GM08714 (cell line): ENCODE results near the gene FITM1.

ENCODE experiments used
- H3K4me3 ChIP-seq: fragments of 200-500 bp; sonication (Bioruptor generic); 2 replicates; pipeline ENCODE4 v1.5.1; 2014; ENCODE audit warnings: mild to moderate bottlenecking, low read length, inconsistent platforms
- ZNF274 ChIP-seq: IDR thresholded peaks from 2 replicates; pipeline ENCODE4 v1.6.1; 2012; ENCODE audit warnings: mild to moderate bottlenecking, low read depth, low read length

FITM1 gene

DNA sequence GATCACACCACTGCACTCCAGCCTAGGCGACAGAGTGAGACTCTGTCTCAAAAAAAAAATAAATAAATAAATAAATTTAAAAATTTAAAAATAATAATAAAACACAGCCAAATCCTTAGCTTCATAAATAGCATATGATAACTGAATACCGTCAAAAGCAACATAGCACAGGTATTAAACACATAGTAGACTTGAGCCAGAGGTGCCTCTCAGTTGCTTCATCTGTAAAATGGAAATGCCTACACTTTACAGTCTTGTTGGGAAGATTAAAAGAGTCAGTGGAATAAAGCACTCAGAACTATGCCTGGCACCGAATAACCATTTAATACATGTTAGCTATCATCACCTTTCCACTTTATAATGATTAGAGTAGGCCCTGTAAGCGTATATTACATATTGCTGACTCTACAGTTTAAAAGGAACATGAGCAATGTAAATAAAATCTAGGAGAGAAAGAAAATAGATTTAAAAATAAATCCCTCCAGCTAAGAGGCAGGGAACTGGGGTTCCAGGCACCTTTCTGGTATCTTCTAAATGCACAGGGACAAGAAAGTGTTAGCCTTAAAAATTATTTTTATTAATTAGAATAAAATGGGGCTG is 23.7 kb upstream of the FITM1 start:
- H3K4me3 ChIP-seq, result no peak overlapping the region
- TF ChIP-seq ZNF274, result no peak

DNA sequence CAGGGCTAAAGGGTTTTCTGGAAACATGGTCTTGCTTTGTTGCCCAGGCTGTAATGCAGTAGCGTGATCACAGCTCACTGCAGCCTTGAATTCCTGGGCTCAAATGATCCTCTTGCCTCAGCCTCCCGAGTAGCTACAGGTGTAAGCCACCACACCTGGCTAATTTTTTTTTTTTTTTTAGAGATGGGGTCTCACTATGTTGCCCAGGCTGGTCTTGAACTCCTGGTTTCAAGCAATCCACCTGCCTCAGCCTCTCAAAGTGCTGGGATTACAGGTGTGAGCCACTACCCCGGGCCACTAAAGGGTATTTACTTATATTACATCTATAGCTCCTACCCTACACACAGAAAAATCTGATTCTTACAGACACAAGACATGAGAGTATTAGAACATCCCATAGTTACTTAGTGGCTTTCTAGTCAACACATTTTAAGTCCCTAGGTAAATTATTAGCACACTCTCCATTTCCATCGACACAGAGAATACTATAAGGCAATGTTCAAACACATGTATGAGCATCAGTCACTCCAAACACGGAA is 22.1 kb upstream of the FITM1 start:
- H3K4me3 ChIP-seq, result no peak overlapping the region
- no peak for TF ChIP-seq ZNF274

DNA sequence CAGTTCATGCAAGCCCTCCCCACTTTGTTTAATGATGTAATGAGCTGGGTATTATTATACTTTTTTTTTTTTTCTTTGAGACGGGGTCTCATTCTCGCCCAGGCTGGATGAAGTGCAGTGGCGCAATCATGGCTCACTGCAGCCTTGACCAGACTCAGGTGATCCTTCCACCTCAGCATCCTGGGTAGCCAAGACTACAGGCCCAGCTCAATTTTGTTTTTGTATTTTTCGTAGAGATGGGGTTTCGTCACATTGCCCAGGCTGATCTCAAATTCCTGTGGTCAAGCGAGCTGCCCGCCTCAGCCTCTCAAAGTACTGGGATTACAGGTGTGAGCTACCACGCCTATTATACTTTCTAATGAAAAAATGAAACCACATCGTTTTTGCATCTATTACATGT is 20.4 kb upstream of the FITM1 start:
- no peak for TF ChIP-seq ZNF274
- H3K4me3 ChIP-seq, result no peak overlapping the region

DNA sequence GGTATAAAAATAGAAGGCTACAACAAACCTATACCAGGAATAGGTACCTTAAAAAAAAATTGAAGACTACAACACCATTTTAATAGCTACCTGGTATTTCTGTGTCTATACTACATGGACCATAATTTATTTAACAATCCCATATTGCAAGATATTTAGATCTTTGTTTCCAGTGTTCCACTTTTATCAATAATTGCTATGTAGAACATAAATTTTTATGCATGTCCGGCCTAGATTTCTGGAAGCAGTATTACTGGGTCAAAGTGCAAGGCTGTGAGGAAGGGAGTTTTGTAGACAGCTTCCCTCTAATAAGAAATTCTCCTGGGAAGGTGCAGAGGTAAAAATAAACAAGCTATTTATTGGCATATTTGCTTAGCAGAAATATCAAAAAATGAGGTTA is 19.9 kb upstream of the FITM1 start:
- TF ChIP-seq ZNF274, result no peak
- H3K4me3 ChIP-seq, result no peak overlapping the region

DNA sequence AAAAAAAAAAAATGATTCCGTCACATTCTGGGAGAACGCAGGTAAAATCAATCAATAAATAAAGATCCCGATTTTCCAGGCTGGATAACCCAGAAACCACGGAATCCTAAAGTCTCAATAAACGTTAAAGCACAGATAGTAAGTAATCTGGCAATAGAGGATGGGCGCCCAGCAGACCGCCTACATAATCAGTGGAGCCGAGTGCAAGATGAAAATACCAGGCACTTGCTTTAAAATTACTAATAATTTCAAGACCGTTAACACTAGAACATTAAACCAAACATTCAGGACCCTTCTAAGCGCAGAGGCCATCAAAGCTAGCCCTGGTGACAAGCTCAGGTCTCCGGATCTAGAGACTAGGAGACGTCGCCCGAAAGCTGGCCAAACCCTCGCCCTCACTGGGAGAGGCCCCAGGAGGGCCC is 17.1 kb upstream of the FITM1 start:
- no peak for TF ChIP-seq ZNF274
- H3K4me3 ChIP-seq, result peak overlapping the region; percentile 64

DNA sequence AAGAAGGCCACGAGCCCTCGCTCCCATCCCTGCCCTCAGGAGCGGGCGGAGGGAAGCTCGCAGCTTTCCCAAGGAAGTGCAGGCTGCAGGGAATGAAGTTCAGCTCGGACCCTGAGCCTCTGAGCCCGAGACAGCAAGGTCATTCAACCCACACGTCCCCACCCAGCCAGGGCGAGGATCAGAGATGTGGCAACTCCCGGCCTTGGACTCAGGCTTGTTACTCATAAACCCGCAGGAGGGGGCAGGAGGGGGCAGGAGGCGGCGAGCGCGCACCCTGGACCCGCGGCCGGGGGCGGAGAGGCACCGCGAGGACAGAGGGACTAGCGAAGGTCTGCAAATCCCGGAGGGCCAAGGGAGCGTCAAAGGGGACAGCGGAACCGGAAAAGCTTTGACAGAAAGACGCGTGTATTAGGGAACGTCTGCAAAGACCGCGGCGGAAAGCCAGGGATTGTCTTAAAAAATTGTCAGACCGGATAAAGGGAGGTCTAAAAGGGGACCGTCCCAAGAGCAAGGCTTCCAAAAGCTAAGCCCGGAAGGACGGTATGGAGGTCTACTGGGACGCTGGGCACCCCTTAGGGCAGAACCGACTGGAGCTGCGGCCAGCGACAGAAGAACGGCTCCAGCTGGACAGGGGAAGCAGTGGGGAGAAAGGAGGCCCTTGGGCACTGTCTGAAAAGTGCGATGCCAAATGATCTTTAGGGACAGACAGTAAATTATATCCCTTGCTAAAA is 16.5 kb upstream of the FITM1 start:
- peak overlapping the region; percentile 64 for H3K4me3 ChIP-seq
- no peak for TF ChIP-seq ZNF274

DNA sequence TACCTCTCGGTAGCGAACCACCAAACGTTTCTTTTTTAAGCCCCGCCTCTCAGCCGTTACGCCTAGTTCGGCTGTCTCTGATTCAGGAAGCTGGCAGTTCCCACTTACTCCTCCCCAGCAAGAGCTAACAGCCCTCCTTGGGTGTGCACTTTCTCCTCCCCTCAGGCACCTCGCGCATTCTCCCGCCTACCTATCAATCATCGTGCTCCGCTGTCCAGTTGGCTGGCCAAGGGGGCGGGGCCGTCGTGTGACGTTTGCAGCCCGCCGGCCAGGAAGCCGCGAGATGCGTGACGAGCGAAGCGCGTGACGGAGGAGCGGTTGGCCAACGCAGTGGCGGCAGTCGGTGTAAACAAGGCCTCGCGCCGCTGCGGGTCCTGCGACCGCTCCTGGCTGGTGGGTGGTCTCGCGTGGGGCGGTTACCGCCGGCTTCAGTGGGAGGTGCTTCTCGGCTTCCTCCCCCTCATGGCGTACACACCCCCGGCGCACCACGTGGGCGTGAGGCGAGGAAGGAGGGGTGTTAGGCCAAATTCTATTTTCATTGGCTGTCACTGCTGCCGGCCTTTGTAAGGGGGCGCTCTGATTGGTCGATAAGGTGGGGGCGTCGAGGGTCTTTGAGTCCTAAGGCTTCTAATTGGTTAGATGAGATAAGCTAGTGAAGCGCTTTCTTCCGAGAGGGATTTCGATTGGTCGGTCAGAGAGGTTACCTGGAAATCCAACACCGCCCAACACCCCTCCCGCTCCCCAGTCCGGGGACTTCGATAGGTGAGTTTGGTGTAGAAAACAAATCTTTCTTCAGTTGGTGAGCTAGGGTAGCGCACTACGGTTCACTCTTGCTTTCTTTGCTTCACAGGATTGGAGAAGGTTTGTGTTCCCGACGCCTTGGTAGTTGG is 15.7 kb upstream of the FITM1 start, which contains the start of the genes DCAF11 and NRL:
DCAF11 (plus strand) TSS at position 246 of the 890 bp plus-strand sequence. CDS start 818 bp downstream, outside the sequence.
NRL (minus strand) TSS at position 418 of the 890 bp plus-strand sequence. CDS start 32,101 bp downstream, outside the sequence.
- TF ChIP-seq ZNF274, result no peak
- peak within 1 kb of the TSS; percentile 83 for H3K4me3 ChIP-seq

DNA sequence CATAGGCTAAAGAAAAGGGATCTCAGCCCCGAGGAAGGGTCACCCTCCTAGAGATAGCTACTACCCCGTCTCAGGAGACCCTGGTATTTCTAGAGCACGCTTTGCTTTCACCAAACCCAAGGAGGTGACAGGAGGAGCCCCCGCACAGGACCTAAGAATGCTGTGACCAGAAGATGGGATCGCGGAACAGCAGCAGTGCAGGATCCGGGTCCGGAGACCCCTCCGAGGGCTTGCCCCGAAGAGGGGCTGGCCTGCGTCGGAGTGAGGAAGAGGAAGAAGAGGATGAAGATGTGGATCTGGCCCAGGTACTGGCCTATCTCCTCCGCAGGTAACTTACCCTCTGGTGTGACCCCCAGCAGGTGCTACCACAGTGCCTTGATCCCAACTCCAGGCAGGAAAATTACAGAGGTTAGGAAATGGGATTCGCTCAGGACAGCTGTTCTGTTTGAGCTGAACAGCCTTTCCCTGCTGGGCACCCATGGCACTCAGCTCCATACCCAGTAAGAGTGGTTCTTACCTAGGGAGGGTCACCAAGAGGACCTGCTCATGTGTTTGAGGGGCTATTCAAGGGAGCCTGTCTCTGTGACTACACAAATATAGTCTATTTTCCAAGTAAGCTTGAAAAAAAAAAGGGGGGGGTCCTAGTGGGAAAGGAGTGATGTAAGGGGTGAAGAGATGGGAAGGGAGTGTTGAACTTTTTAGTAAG is 14.9 kb upstream of the FITM1 start:
- peak overlapping the region; percentile 83 for H3K4me3 ChIP-seq

DNA sequence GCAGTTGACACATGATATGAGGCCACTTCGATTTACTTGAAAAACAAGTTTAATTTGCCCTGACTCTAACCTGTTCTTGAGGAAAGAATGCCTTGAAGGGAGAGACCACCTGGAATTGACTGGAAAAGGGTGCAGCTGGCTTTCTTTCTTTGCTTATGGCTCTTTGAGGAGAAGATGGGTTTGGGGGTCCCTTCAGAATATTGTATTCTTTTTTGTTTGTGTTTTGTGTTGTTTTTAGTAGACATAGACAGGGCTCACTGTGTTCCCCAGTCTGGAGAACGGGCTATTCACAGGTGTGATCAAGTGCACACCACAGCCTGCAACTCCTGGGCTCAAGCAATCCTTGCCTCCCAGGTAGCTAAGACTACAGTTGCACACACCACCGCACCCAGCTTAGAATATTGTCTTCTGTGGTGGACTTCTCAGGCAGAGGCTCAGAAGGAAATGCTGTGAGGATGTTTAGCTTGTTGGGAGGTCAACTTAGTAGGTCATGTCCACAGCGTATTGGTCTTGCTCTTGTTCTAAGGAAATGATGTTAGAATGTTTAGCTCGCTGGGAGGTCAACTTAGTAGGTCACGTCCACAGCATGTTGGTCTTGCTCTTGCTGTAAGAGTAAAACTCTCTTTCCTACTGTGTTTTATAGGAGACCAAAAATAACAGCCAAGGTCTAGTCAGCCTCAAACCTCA is 14.2 kb upstream of the FITM1 start:
- no peak for TF ChIP-seq ZNF274
- peak overlapping the region; percentile 83 for H3K4me3 ChIP-seq

More for the DNA sequence above, 14.9 kb upstream of the FITM1 start:
- TF ChIP-seq ZNF274, result no peak

DNA sequence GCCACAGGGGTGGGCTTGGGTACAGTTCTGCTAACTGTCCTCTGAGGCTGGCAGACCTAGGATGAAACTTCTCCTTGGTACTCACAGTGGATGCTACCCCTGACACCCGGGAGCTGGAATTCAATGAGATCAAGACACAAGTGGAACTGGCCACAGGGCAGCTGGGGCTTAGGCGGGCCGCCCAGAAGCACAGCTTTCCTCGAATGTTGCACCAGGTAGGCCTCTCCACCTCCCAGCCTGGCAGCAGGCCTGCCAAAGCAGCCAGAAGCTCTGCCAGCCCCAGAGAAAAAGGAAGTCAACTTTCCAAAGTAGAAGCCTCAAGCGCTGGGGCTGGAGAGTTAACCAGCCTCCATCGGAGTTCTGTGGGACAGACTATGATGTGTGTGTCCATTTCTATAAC is 13.3 kb upstream of the FITM1 start:
- TF ChIP-seq ZNF274, result no peak
- H3K4me3 ChIP-seq, result no peak overlapping the region

DNA sequence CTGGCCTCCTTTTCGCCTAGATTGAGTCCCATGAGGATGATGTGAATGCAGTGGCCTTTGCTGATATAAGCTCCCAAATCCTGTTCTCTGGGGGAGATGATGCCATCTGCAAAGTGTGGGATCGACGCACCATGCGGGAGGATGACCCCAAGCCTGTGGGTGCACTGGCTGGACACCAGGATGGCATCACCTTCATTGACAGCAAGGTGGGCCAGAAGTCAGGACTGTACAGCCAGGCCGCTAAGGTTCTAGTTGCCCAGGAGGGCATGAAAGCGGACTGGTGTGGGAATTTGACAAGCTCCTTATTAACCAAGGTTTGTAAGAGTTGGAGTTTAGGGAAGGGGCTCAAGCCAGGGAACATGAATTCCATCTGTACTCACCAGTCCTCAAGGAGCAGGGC is 10.8 kb upstream of the FITM1 start:
- no peak overlapping the region for H3K4me3 ChIP-seq
- no peak for TF ChIP-seq ZNF274

DNA sequence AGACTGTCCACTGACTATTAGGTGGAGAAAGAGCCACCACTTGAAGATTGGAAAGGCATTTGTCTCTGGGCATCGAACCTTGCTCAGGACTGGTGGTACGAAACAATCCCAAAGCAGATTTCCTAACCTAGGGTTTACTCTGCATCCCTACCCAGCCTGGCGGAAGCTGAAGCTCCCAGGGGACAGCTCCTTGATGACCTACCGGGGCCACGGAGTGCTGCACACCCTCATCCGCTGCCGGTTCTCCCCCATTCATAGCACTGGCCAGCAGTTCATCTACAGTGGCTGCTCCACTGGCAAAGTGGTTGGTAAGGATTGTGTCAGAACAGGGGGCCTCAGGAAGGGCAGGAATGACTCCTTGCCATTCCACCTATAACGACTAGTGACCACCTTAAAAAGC is 9.2 kb upstream of the FITM1 start:
- no peak for TF ChIP-seq ZNF274
- no peak overlapping the region for H3K4me3 ChIP-seq

DNA sequence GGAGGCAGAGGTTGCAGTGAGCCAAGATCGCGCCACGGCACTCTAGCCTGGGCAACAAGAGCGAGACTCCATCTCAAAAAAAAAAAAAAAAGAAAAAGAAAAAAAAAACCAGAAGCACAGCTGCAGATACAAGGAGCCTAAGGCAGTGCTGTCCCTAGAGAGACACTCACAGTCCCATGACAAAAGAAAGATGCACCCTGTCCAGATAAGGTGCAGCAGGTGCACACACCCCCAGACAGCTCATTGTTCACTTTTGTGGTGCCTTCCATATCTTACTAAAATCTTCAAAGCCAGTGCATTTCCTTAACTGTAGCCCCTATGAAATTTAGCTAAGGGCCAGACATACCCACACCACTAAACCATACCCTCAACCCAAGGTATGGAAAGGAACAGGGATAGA is 8.0 kb upstream of the FITM1 start:
- TF ChIP-seq ZNF274, result no peak
- H3K4me3 ChIP-seq, result no peak overlapping the region

DNA sequence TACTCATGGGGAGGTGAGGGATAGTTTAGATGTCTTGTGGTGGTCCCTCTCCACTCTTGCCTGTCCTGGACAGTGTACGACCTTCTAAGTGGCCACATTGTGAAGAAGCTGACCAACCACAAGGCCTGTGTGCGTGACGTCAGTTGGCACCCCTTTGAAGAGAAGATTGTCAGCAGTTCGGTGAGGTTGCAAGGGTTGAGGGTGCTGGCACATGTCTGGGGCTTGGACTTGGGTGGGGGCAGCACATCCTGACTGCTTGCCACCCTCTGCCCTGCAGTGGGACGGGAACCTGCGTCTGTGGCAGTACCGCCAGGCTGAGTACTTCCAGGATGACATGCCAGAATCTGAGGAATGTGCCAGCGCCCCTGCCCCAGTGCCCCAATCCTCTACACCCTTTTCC is 7.6 kb upstream of the FITM1 start:
- TF ChIP-seq ZNF274, result no peak
- no peak overlapping the region for H3K4me3 ChIP-seq
